ENCODE measurements around the gene BCAR3.

The BCAR3 gene

DNA sequence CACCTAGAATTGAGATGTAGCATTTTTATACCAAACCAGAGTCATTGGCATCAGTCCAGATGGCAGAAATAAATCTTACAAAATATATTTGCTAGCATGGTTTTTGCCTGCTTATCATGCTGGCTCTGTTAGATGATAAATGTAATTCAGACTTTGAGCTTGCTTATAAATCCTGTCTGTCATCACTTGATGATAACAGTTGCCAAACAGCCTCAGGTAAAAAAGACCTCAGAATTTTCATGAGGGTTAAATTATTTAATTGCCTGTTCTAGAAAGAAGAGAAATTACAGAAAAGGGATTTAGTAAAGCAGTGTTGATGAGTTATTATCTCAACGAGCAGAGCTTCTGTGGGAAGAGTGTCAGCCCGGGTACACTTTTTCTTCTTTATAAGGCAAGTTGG is 150.4 kb downstream of the BCAR3 start:
- DNase-seq: no peak

GRCh38 chr1:93528412-93528811 is 153.2 kb downstream of the BCAR3 start:
- DNase-seq: no peak

GRCh38 chr1:93526431-93526830 is 155.2 kb downstream of the BCAR3 start:
- no peak for DNase-seq

DNA sequence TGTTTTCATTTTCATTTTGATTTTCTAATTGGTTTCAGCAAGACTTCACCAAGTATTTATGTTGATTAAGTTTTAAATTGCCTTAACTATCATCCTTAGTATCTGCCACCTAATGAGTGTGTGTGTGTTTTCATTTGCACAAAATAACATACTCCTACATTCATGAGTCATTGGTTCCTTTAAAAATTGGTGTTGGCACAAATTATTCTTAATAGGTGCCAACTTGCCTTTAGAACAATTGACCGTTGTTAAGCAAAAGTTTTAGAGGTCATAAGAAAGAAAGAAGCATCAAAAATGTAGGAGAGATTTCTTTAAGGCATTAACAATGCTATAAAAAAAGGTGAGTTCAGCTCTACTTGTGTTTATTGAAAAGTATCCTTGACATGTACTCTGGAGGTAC is 156.2 kb downstream of the BCAR3 start:
- no peak for DNase-seq

GRCh38 chr1:93522721-93523120 is 158.9 kb downstream of the BCAR3 start:
- DNase-seq: no peak

- no peak for DNase-seq
Measured at GRCh38 chr1:93521618-93522017, 160.0 kb downstream of the BCAR3 start.

DNA sequence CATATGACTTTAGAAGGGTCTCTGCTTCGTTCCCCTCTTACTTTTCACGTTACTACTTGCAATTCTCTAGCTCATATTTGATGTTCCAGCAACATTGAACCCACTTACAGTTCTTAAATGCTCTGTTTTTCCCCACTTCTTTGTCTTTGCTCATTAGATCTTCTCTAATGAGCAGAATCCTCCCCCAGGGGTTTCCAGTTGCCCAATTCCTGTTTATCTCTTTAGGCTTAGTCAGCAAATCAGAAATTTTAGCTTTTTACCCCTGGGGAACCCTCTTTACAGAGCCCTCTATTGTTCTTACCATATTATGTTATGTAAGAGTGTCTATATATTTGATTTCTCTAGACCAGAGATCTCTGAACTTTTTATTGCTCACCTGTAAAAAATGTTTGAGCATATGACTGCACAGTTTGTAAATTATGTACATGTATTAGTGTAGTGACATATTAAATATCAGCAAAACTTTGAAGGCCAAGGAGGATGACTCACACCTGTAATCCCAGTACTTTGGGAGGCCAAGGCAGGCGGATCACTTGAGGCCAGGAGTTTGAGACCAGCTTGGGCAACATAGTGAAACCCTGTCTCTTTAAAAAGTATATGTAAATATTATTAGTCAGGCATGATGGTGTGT is 162.3 kb downstream of the BCAR3 start:
- no peak for DNase-seq

DNA sequence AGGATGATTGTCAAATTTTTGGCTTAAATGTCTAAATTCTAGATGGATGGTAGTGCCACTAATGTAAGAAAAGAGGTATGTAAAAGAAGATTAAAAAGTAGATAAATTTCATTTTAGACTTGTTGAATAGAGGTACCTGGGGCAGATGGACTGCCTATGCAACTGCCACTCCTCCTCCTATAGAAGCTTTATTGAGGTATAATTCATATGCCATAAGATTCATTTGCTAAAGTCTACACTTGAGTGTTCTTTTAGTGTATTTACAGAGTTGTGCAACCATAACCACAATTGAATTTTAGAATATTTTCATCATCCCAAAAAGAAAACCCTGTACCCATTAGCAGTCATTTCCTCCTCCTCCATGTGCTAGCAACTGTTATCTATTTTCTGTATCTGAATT is 163.1 kb downstream of the BCAR3 start:
- no peak for DNase-seq

DNA sequence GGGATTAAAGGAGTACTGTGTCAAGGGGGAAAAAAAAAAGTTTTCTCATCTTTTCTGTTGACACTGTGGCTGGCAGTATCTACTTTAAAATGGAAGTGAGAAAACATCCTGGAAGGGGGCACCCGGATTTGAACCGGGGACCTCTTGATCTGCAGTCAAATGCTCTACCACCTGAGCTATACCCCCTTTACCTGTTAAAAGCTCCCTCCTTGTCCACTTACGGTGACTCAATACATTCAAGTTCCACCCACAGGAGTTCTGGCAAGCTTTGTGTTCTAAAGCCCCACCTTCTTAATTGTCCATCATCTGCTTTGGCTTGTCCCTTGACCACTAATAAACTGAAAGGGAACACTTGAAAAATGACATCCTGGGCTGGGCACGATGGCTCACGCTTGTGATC is 165.5 kb downstream of the BCAR3 start:
- no peak for DNase-seq
